Colonic mucosa (tissue), 4 donors: ENCODE results near the gene ZFPM1. TPM values are rescaled to one million over a fixed set of nuclear protein-coding genes. Genes with fewer than 3 reads are reported as not detected.
A peak's percentile ranks its signal among the peaks of the same experiment; 100 is the strongest.

Source experiments
- DNase-seq: peaks from one replicate; pipeline ENCODE4 v3.0.0-alpha.2; 2020
- H3K27ac ChIP-seq: fragments of 200-600 bp; one replicate; pipeline ENCODE4 v1.8.0; 2021
- H3K27me3 ChIP-seq: fragments of 200-600 bp; one replicate; pipeline ENCODE4 v1.8.0; 2021
- H3K36me3 ChIP-seq: fragments of 200-600 bp; one replicate; pipeline ENCODE4 v1.8.0; 2021
- H3K4me1 ChIP-seq: fragments of 200-600 bp; one replicate; pipeline ENCODE4 v1.8.0; 2021; ENCODE audit warnings: mild to moderate bottlenecking
- H3K4me3 ChIP-seq: fragments of 200-600 bp; one replicate; pipeline ENCODE4 v1.8.0; 2021
- H3K9ac ChIP-seq, 2 donors: one replicate each; pipeline ENCODE4 v1.7.0; 2013; ENCODE audit warnings: control low read depth in 2 of 2, low read depth in 2 of 2, low read length in 2 of 2
- H3K9me3 ChIP-seq: fragments of 200-600 bp; one replicate; pipeline ENCODE4 v1.8.0; 2021
- intact Hi-C: fragments of 100-400 bp; cut with DNase I; formaldehyde crosslinking; loops from one replicate; pipeline ENCODE4 v1.14.1; 2022
- total RNA-seq, 2 donors: library from RNA; stranded (reverse); fragmentation: NEBNext Ultra II Directional in 1 of 2; extraction: Animal tissue kit (Norgen Biotek cat#: 25700) in 1 of 2; gene quantifications; one replicate each; pipeline ENCODE4 v1.2.1, GENCODE V29; 2021
- TF ChIP-seq, protein P1 (sequence below): fragments of 200-600 bp; IDR thresholded peaks from one replicate; pipeline ENCODE4 v1.8.0; 2022; ENCODE audit warnings: antibody characterized with exemption, mild to moderate bottlenecking
- donor health status: healthy.
- donor health status: DM: no; HTN: no; CAD: no.
- donor health status: DM: no; HTN: no; CAD: no.

The ZFPM1 gene
- total RNA-seq, 2 donors from 2014 or later, result 6.6 to 12.5 TPM

DNA sequence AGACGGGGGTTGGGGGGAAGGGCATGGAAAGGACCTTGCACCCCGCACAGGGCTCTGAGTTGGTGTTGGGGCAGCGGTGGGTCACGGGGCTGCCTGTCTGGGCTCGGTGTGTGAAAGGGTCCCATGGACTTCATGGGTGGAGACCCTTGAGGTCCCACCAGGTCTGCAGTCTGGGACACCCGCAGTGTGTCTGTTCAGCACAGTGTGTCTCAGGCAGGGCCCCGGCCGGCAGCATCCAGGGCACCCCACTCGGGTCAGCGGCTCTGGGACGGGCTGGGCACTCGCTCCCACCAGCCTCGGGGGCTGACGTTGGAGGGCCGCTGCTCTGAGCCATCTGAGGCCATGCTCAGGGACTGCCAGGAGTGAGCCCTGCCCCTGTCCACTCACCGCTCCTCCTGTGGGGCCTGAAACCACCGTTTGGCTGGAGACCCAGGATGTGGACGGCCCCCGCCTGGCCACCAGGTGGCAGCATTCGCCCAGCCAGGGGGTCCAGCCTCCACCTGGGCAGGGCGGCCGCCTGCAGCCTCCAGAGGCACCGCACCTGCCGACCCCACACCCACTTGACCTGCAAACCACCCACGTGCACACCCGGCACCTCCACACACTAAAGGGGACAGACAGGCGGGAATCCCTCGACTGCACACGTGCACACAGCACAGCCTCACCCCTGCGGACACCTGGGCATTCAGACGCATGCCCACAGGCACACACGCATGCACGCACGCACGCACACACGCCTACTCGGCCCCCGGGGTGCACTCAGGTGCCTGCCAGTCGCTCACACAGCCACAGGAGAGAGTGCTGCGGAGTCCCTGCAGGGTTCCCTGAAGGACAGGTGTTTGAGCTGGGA lies 10.1 kb upstream of the ZFPM1 start:
- H3K36me3 ChIP-seq, result no peaks in the 10 kb centered on the region
- DNase-seq, result peak; percentile 84
- no peak overlapping the region for H3K27ac ChIP-seq
- TF ChIP-seq, protein P1, sequence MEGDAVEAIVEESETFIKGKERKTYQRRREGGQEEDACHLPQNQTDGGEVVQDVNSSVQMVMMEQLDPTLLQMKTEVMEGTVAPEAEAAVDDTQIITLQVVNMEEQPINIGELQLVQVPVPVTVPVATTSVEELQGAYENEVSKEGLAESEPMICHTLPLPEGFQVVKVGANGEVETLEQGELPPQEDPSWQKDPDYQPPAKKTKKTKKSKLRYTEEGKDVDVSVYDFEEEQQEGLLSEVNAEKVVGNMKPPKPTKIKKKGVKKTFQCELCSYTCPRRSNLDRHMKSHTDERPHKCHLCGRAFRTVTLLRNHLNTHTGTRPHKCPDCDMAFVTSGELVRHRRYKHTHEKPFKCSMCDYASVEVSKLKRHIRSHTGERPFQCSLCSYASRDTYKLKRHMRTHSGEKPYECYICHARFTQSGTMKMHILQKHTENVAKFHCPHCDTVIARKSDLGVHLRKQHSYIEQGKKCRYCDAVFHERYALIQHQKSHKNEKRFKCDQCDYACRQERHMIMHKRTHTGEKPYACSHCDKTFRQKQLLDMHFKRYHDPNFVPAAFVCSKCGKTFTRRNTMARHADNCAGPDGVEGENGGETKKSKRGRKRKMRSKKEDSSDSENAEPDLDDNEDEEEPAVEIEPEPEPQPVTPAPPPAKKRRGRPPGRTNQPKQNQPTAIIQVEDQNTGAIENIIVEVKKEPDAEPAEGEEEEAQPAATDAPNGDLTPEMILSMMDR, result peak; percentile 89
- no peaks in the 10 kb centered on the region for H3K4me1 ChIP-seq
- H3K9me3 ChIP-seq, result no peaks in the 10 kb centered on the region
- H3K4me3 ChIP-seq, result no peak overlapping the region
- H3K9ac ChIP-seq, result no peak overlapping the region
- intact Hi-C loops, result loop anchor here (2.0 kb wide), 1 partner anchor 84 kb away; no protein-coding TSS in a partner anchor
- no peaks in the 10 kb centered on the region for H3K27me3 ChIP-seq

DNA sequence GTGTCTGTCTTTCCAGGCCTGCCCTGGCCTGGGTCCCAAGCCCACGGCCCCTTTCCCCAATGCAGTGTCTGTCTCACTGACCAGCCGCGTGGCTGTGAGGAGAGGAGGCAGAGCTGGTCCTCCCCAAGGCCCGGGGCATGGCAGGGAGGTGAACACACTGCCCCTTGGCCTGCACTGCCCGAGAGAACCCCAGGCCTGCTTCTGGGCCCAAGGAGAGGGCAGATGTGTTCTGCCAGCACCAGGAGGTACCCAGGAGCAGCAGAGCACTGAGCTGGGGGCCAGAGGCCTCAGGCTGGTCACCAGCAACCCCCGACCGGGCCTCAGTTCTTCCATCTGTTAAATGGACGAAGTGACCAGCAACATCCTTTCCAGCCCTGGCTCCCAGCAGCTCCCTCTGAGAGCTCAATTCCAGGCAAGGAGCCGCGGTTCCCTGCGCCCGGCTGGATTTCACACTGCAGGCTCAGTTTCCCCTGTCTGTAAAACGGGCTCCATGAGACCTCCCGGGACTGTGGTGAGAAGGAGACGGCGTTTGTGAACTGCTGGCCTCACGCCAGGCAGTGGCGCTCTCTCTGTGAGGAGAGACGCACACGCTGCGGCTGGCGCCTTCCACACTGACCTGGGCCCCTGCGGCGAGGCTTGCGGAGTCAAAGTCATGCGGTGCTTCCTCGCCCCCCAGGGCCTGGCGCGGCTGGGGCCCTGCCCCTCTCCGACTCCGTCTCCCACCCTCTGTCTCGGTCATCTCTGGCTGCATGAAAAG lies 8.1 kb upstream of the ZFPM1 start:
- TF ChIP-seq, protein P1, result no peak
- intact Hi-C loops, result no loop called here
- no peaks in the 10 kb centered on the region for H3K4me1 ChIP-seq
- no peak for DNase-seq
- H3K9me3 ChIP-seq, result no peaks in the 10 kb centered on the region
- no peak overlapping the region for H3K4me3 ChIP-seq
- H3K9ac ChIP-seq, result no peak overlapping the region
- H3K27me3 ChIP-seq, result no peaks in the 10 kb centered on the region
- no peaks in the 10 kb centered on the region for H3K36me3 ChIP-seq
- no peak overlapping the region for H3K27ac ChIP-seq

DNA sequence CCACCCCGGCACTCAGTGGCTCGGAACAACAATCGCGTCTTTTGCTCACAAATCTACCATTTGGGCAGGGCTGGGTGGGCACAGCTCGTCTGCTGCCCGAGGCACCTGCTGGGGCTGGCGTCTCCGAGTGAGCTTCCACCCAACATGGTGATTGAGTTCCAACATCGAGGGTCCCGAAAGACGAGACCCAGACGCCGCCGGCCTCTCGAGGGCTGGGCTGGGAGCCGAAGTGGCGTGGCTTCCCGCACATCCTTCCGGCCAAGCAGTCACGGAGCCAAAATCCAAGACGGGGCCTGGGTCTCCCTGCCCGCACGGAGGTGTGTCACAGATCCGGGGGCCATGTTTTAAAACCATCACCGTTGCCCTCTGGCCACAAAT lies 7.5 kb upstream of the ZFPM1 start:
- Histone ChIP-seq H3K36me3 (no peaks in the 10 kb centered on the region), H3K4me1 (no peaks in the 10 kb centered on the region), H3K27me3 (no peaks in the 10 kb centered on the region), H3K9ac (no peak overlapping the region), H3K4me3 (no peak overlapping the region), H3K27ac (no peak overlapping the region), H3K9me3 (no peaks in the 10 kb centered on the region)
- TF ChIP-seq, protein P1, result no peak
- no peak for DNase-seq
- intact Hi-C loops, result no loop called here

DNA sequence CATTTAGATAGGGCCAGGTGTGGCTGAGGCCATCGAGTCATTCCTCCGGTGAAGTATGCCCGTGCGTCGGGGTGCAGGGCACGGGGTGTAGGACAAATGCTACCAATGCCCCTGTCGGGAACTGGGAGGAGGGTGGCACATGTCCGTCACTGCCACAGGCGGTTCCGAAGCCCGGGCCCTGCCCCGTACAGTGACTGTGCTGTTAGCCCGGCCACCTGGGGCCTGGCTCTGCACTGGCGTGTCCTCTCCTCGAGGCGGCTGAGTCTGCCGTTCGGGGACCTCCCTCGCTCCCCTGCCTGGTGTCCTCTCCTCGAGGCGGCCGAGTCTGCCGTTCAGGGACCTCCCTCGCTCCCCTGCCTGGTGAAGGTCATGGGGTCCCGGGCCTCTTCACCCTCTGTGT lies 7.0 kb upstream of the ZFPM1 start:
- intact Hi-C loops, result no loop called here
- Histone ChIP-seq H3K4me3 (no peak overlapping the region), H3K36me3 (no peaks in the 10 kb centered on the region), H3K27me3 (no peaks in the 10 kb centered on the region), H3K4me1 (no peaks in the 10 kb centered on the region), H3K9ac (no peak overlapping the region), H3K27ac (no peak overlapping the region), H3K9me3 (no peaks in the 10 kb centered on the region)
- DNase-seq, result no peak
- TF ChIP-seq, protein P1, result no peak

DNA sequence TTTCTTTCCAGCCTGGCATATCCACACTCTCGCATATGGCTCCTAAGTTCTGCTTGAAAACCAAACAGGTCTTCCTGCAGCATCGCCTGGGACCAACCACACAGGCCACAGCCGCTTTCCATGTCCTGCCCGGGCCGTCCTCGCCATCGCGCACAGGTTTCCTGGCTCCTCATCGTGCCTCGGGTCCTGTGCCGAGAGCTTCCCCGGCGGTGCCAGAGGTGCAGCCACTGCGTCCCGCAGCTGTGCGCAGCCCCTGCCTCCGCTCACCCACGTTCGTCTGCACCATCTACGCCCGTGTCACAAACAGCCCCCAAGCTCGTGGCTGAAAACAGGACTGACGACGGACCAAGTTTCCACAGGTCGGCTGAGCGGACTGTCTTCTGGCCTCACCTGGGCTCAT lies 6.3 kb upstream of the ZFPM1 start:
- H3K9ac ChIP-seq, result no peak overlapping the region
- TF ChIP-seq, protein P1, result no peak
- H3K36me3 ChIP-seq, result no peaks in the 10 kb centered on the region
- no peak overlapping the region for H3K4me3 ChIP-seq
- H3K27me3 ChIP-seq, result no peaks in the 10 kb centered on the region
- no peaks in the 10 kb centered on the region for H3K4me1 ChIP-seq
- H3K9me3 ChIP-seq, result no peaks in the 10 kb centered on the region
- intact Hi-C loops, result no loop called here
- no peak overlapping the region for H3K27ac ChIP-seq
- no peak for DNase-seq
